HG03354 (cell line): ENCODE measurements around the gene C17orf107.
"Not testable (repeated sequence)": the region's sequence is repeated elsewhere in the genome, so short reads cannot be mapped to it uniquely, and the experiment has no call there.

Experiments
- ATAC-seq: cut with Tn5 transposase; IDR thresholded peaks from one replicate; pipeline ENCODE4 v1.9.1; 2021; ENCODE audit warnings: mild to moderate bottlenecking; ENCODE audit not compliant: unreplicated experiment, poor library complexity, severe bottlenecking

The C17orf107 gene

DNA sequence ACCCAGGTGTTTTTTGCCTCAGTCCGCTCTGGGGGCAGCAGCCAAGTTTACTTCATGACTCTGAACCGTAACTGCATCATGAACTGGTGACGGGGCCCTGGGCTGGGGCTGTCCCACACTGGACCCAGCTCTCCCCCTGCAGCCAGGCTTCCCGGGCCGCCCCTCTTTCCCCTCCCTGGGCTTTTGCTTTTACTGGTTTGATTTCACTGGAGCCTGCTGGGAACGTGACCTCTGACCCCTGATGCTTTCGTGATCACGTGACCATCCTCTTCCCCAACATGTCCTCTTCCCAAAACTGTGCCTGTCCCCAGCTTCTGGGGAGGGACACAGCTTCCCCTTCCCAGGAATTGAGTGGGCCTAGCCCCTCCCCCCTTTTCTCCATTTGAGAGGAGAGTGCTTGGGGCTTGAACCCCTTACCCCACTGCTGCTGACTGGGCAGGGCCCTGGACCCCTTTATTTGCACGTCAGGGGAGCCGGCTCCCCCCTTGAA lies 2.1 kb upstream of the C17orf107 start:
- ATAC-seq, result no peak

DNA sequence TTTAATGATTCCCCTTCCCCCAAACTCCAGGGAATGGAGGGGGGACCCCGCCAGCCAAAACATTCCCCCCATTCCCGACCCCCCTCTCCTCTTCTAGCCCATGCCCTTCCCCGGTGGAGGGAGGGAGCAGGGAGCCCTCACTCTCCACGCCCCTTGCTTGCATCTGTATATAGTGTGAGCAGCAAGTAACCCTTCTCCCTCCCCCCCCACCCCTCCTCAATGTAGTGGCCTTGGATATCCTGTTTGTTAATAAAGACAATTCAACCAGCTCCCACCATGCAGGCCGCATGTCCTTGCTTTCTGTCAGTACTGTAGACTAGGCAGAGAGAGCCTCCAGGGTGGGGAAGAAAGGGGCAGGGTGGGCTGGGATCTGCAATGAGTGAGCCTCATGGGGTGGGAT lies 1.6 kb upstream of the C17orf107 start:
- ATAC-seq, result no peak

GRCh38 chr17:4898351-4898750 lies 985 bp upstream of the C17orf107 start:
- ATAC-seq, result no peak

DNA sequence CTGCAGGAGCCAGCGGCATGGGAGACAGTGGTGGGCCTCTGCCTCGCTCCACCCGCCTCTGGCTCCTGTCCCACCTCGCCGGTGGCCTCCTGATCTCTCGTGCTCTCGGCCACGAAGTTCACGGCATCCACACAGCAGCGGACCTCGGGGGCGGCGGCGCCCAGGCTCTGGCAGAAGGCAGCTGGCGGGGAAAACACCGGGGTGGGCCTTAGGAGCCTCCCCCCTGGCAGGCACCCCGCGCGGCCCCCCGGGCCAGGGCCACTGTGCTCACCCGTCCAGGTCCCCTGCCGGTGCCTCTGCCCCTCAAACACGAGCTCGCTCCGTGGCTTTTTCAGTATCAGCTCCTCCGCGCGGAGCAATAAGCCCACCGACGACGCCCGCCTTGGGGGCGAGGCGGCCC lies 409 bp upstream of the C17orf107 start:
- ATAC-seq, result no peak

GRCh38 chr17:4900231-4901107 lies 1.1 kb downstream of the C17orf107 start:
- no peak for ATAC-seq

GRCh38 chr17:4901108-4901647 lies 1.8 kb downstream of the C17orf107 start:
- ATAC-seq, result no peak

DNA sequence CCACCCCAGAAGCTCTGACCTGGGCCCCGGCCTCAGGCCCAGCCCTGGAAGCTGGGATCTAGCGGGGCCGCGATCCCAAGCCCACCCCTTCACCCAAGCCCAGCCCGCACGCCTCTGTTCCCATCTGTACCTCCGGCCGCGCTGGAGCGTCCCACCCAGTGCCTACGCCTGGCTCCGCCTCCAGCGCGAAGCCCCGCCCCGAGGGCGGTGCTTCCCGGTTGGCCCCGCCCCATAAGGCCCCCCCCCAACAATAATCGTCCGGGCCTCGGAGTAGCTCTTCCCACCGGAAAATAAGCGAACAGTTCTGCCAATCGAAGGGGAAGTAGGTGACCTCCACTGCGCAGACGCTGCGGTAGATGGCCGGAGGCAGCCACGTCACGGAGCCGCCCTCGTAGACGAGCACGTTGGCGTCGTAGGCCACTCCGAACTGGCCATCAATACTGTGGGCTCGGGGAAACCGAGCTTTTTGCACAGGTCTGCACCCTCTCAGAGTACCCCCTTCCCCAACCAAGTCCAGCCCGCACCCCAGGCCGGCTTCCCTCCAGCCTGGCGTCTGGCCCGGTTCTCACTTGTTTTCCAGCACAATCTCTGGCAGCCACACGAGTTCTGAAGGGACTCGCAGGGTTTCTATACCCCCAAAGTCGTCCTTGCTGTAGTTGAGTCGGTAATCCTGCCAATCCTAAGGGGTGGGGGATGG lies 2.5 kb downstream of the C17orf107 start:
- ATAC-seq, result no peak

GRCh38 chr17:4902540-4902939 lies 3.2 kb downstream of the C17orf107 start:
- ATAC-seq, result no peak

DNA sequence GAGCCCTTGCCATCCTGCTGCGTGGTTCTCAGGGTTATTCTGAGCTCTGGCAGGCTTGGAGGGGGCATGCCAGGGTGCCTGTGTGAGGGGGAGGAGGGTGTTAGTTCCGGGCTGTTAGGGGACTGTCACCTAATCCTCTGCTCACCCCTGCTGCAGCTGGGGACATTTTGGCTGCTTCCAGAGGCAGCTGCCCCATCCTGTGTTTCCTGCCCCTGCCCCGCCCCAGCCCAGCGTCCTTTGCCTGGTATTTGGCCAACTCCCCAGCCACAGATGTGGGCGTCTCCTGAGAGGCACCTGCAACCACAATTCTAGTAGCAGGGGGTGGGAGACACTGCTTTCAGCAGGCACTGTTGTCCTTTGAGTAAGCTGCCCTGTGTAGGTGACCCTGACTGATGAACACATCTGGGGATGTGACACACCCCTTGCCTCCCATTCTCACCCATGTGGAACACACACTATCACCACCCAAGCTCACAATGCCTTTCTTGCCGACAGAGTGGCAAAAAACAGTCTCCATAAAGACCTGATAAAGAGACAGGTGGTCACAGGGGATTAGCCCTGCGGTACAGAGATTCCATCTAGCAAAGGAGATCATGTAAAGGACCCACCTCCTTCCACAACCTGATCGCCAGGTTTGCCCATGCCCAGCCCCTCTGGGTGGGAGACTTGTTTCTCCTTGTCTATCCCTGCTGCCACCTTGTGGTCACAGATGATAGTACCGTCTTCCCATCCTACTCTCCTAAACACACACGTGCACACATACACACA lies 3.9 kb downstream of the C17orf107 start, which contains the start of gene CHRNE:
Gene CHRNE, minus strand, starts transcription at position 48 of the 768 bp plus-strand sequence. Its CDS starts 35 bp downstream, at position 13.
- no peak for ATAC-seq

DNA sequence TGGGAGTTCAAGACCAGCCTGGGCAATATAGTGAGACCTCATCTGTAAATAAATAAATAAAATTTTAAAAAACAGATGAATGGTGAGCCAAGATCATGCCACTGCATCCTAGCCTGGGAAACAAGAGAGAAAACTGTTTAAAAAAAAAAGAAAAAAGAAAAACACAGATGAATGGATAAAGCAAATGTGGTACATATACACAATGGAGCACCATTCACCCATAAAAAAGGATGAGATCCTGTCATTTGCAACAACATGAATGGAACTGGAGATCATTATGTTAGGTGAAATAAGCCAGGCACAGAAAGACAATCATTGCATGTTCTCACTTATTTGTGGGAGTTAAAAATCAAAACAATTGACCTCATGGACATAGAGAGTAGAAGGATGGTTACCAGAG lies 7.3 kb downstream of the C17orf107 start:
- not testable (repeated sequence) for ATAC-seq

- no peak for ATAC-seq
Observed at GRCh38 chr17:4908301-4908700, 9.0 kb downstream of the C17orf107 start.

- ATAC-seq, result no peak
Observed at GRCh38 chr17:4908711-4909496, 9.6 kb downstream of the C17orf107 start.

DNA sequence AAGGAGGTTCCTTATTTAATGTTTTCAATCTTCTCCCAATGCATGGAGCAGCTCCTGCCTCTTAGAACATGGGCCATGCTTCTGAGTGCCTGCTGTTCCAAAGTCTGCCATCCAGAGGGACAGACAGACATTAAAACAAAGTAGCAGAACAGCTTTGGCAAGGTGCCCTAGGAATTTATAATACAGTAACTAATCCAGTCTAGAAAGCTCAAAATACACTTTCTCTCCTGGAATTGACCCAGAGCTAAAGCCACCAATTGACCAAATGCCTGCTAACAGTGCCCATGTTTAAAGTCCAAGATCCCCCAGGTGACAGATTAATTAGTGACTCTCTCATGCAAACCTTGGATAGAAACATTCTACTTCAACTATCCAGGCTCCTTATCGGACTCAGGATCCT lies 14.7 kb downstream of the C17orf107 start:
- ATAC-seq, result no peak

GRCh38 chr17:4914551-4914950 lies 15.2 kb downstream of the C17orf107 start:
- ATAC-seq, result not testable (repeated sequence)

DNA sequence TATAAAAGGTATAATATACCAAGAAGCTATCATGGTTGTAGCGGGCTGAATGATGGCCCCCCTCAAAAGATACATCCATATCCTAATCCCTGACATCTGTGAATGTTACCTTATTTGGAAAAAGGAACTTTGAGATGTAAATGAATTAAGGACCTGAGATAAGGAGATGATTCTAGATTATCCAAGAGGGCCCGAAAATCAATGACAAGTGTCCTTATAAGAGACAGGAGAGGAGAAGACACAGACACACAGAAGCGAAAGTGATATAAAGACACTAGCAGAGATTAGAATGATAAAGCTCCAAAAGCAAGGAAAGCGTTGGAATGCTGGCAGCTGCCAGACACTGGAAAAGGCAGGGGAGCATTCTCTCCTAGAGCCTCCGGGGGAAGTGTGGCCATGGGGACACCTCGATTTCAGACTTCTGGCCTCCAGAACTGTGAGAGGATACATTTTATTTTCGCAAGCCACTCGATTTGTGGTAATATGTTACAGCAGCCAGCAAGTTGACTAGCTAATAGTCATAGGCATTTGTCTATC lies 20.2 kb downstream of the C17orf107 start:
- ATAC-seq, result no peak

GRCh38 chr17:4920351-4921048 lies 21.2 kb downstream of the C17orf107 start:
- no peak for ATAC-seq

- no peak for ATAC-seq
Observed at GRCh38 chr17:4921320-4921719, 22.0 kb downstream of the C17orf107 start.
